ENCODE measurements around the gene NTRK3. TPM values are rescaled to one million over a fixed set of nuclear protein-coding genes. Genes with fewer than 3 reads are reported as not detected.

Gene NTRK3
- total RNA-seq, 1 donor from 2014 or later, result 0.37 TPM

DNA sequence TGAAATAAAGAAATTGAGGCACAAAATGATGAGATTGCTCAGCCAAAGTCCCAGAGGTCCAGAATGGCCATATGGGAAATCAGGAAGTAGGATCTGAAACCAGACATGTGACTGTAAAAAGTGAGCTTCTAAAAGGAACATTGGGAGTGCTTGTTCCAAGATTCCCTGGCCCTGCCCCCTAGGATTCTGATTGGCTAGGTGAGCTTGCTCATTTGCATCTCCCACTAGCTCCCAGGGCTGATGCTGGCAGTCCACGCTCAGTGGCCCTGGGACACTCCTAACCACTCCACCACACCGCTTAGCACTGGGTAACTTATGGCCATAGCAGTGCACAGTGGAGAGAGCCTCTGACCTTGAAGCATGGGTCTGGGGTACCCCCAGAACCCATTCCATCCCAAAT, 326.7 kb downstream of the NTRK3 start:
- Mint-ChIP-seq H3K36me3 (ENCODE audit: low read depth) (no peaks in the 10 kb centered on the region), H3K27me3 (no peaks in the 10 kb centered on the region), H3K4me1 (no peaks in the 10 kb centered on the region), H3K4me3 (no peak overlapping the region), H3K9me3 (no peaks in the 10 kb centered on the region), H3K27ac (no peak overlapping the region)
- intact Hi-C loops (cut with micrococcal nuclease), result no loop called here
- DNase-seq, result no peak

DNA sequence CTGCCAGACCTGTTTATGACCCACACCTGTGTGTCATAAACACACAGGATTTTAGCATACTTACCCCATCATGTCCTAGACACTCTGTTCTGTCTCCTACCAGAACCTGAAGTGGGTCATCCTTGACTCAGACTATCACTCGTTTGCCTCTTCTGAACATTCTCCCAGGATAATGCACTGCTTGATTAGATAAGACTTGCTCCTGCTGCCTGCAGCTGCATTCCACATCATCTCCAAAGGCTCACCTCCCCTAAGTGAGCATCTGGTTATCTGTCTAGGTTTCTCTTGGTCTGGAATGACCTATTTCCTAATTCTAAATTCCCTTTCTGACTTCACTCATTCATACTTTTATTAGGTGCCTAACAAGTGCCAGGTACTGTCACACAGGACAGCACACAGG, 332.1 kb downstream of the NTRK3 start:
- Mint-ChIP-seq H3K4me1 (no peaks in the 10 kb centered on the region), H3K36me3 (ENCODE audit: low read depth) (no peaks in the 10 kb centered on the region), H3K4me3 (no peak overlapping the region), H3K27ac (no peak overlapping the region), H3K27me3 (no peaks in the 10 kb centered on the region), H3K9me3 (no peaks in the 10 kb centered on the region)
- intact Hi-C loops (cut with micrococcal nuclease), result no loop called here
- DNase-seq, result no peak

GRCh38 chr15:87919064-87919463, 337.5 kb downstream of the NTRK3 start:
- Mint-ChIP-seq H3K9me3 (no peaks in the 10 kb centered on the region), H3K27me3 (no peaks in the 10 kb centered on the region), H3K36me3 (ENCODE audit: low read depth) (no peaks in the 10 kb centered on the region), H3K4me3 (no peak overlapping the region), H3K4me1 (no peaks in the 10 kb centered on the region), H3K27ac (no peak overlapping the region)
- intact Hi-C loops (cut with micrococcal nuclease), result no loop called here
- DNase-seq, result no peak

GRCh38 chr15:87917480-87917879, 339.1 kb downstream of the NTRK3 start:
- intact Hi-C loops (cut with micrococcal nuclease), result no loop called here
- H3K27ac Mint-ChIP-seq, result no peak overlapping the region
- H3K36me3 Mint-ChIP-seq (ENCODE audit: low read depth), result no peaks in the 10 kb centered on the region
- no peaks in the 10 kb centered on the region for H3K27me3 Mint-ChIP-seq
- no peaks in the 10 kb centered on the region for H3K9me3 Mint-ChIP-seq
- H3K4me1 Mint-ChIP-seq, result no peaks in the 10 kb centered on the region
- no peak overlapping the region for H3K4me3 Mint-ChIP-seq
- no peak for DNase-seq

GRCh38 chr15:87916208-87916607, 340.3 kb downstream of the NTRK3 start:
- Mint-ChIP-seq H3K4me1 (no peaks in the 10 kb centered on the region), H3K4me3 (no peak overlapping the region), H3K9me3 (no peaks in the 10 kb centered on the region)

DNA sequence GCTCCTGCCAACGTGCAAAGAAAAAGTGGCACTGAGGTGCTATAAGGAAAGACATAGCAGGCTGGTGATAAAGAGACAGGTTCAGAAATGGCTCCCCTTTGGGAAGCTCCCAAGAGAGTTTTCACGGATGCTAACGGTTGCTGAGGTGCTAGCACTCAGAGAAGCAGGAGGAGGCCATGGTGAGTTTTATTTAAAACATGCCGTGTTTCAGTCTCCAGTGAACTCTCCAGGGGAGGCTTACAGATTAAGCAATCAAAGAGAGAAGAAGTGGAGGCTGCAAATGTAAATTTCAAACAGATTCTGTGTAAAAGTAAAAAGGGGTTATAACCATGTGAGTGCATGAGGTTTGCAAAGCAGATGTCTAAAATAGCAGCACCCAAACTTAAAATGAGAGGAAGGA, 346.2 kb downstream of the NTRK3 start:
- H3K4me1 Mint-ChIP-seq, result no peaks in the 10 kb centered on the region
- no peaks in the 10 kb centered on the region for H3K9me3 Mint-ChIP-seq
- H3K4me3 Mint-ChIP-seq, result no peak overlapping the region
- DNase-seq, result no peak
- H3K27ac Mint-ChIP-seq, result no peak overlapping the region
- no peaks in the 10 kb centered on the region for H3K36me3 Mint-ChIP-seq (ENCODE audit: low read depth)
- no peaks in the 10 kb centered on the region for H3K27me3 Mint-ChIP-seq
- intact Hi-C loops (cut with micrococcal nuclease), result no loop called here

More at GRCh38 chr15:87916208-87916607, 340.3 kb downstream of the NTRK3 start:
- H3K27me3 Mint-ChIP-seq, result no peaks in the 10 kb centered on the region
- H3K27ac Mint-ChIP-seq, result no peak overlapping the region
- intact Hi-C loops (cut with micrococcal nuclease), result no loop called here
- H3K36me3 Mint-ChIP-seq (ENCODE audit: low read depth), result no peaks in the 10 kb centered on the region
- DNase-seq, result no peak

GRCh38 chr15:87907676-87908446, 348.7 kb downstream of the NTRK3 start:
- no peak overlapping the region for H3K4me3 Mint-ChIP-seq
- intact Hi-C loops (cut with micrococcal nuclease), result no loop called here
- H3K36me3 Mint-ChIP-seq (ENCODE audit: low read depth), result no peaks in the 10 kb centered on the region
- no peak for DNase-seq
- H3K27ac Mint-ChIP-seq, result no peak overlapping the region
- H3K27me3 Mint-ChIP-seq, result no peaks in the 10 kb centered on the region
- no peaks in the 10 kb centered on the region for H3K9me3 Mint-ChIP-seq
- H3K4me1 Mint-ChIP-seq, result no peaks in the 10 kb centered on the region

DNA sequence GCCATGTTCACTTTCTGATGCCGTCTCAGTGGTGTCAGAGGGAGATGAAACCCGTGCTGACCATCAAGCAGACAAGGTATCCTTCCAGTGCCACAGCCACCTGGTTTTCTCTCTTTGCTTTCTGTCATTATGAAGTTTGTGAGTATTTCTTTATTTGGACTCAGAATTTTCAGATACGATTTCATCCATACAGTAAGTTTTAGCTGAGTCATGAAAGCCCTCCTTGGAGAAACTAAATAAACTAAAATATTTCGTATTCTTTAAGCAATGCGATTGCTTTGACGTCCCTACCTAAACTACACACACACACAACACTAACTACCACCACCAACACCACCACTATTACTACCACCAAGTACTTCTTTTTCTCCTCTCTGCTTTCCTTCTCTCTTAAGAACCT, 350.1 kb downstream of the NTRK3 start:
- H3K4me3 Mint-ChIP-seq, result no peak overlapping the region
- no peak overlapping the region for H3K27ac Mint-ChIP-seq
- H3K27me3 Mint-ChIP-seq, result no peaks in the 10 kb centered on the region
- DNase-seq, result no peak
- no peaks in the 10 kb centered on the region for H3K4me1 Mint-ChIP-seq
- intact Hi-C loops (cut with micrococcal nuclease), result no loop called here
- H3K36me3 Mint-ChIP-seq (ENCODE audit: low read depth), result no peaks in the 10 kb centered on the region
- no peaks in the 10 kb centered on the region for H3K9me3 Mint-ChIP-seq

DNA sequence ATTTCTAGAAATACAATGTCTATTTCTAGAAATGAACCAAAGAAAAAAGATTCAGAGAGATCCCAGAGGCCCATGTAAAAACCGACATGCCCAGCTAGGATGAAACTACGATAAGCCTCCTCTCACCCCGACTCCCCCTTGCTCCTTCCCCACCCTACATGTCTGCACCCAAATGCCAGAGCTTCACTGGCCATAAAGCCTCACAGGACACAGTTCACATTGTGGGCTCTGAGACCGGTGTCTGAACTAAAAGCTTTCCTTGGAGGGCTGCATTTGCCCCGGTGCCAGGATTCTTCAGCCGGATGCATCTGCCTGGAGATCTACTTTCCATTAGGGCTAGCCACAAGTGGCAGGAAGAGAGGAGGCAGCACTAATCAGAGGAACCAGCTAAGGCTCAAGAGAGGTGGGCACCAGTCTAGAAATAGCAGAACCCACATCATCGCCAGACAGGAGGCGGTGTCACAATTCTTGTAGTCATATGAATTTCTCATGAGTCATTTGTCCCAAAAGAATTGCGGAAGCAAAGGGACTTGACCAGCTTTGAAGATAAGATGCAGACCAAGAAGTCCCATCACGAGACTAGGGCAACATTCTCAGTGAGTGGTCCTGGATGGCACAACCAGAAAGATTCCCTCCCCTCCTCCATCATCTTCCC, 353.6 kb downstream of the NTRK3 start:
- intact Hi-C loops (cut with micrococcal nuclease), result no loop called here
- Mint-ChIP-seq H3K27ac (no peak overlapping the region), H3K36me3 (ENCODE audit: low read depth) (no peaks in the 10 kb centered on the region), H3K27me3 (no peaks in the 10 kb centered on the region), H3K9me3 (no peaks in the 10 kb centered on the region), H3K4me1 (no peaks in the 10 kb centered on the region), H3K4me3 (no peak overlapping the region)
- DNase-seq, result no peak

DNA sequence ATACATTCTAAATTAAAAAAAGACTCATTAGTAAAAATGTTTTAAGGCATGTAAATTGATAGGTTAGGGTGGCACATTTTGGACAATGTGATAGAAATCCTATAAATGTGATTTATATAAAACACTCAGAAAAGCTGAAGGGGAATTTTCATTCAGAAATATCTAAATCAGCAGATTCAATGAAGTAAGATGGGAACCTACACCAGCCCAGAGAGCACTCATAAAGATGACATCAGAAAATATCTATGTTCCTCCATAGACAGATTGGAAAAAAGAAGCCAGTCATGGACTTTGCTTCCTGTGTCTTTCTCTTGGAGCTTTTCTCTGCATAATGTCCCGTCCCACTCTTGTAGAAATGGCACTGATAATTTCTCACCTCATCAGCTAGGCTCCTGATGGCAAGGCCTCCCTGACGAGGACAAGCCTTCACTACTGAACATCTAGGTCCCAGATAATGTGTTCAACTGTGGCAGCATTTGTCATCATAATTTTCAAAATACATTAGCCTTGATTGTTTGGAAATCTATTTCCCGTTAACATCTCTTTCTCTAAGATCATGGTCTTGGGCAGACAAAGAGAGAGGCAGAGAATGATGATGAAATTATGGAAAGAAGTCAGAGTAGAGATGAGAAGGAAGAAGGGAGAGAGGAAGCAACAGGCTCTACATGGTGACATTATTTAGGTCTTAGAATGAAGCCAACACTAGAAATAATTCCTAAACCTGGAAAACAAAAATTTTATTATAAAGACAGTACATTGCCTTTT, 354.4 kb downstream of the NTRK3 start:
- no peaks in the 10 kb centered on the region for H3K9me3 Mint-ChIP-seq
- no peak overlapping the region for H3K27ac Mint-ChIP-seq
- intact Hi-C loops (cut with micrococcal nuclease), result no loop called here
- DNase-seq, result no peak
- H3K27me3 Mint-ChIP-seq, result no peaks in the 10 kb centered on the region
- no peak overlapping the region for H3K4me3 Mint-ChIP-seq
- H3K4me1 Mint-ChIP-seq, result no peaks in the 10 kb centered on the region
- H3K36me3 Mint-ChIP-seq (ENCODE audit: low read depth), result no peaks in the 10 kb centered on the region

GRCh38 chr15:87901008-87901407, 355.5 kb downstream of the NTRK3 start:
- Mint-ChIP-seq H3K27me3 (no peaks in the 10 kb centered on the region), H3K9me3 (no peaks in the 10 kb centered on the region), H3K36me3 (ENCODE audit: low read depth) (no peaks in the 10 kb centered on the region), H3K4me1 (no peaks in the 10 kb centered on the region), H3K4me3 (no peak overlapping the region), H3K27ac (no peak overlapping the region)
- no peak for DNase-seq
- intact Hi-C loops (cut with micrococcal nuclease), result no loop called here

- no peak overlapping the region for H3K27ac Mint-ChIP-seq
- H3K36me3 Mint-ChIP-seq (ENCODE audit: low read depth), result no peaks in the 10 kb centered on the region
- no peaks in the 10 kb centered on the region for H3K4me1 Mint-ChIP-seq
- no peak overlapping the region for H3K4me3 Mint-ChIP-seq
- H3K27me3 Mint-ChIP-seq, result no peaks in the 10 kb centered on the region
- no peaks in the 10 kb centered on the region for H3K9me3 Mint-ChIP-seq
- no peak for DNase-seq
- intact Hi-C loops (cut with micrococcal nuclease), result no loop called here
Measured at GRCh38 chr15:87896936-87897335, 359.6 kb downstream of the NTRK3 start.

DNA sequence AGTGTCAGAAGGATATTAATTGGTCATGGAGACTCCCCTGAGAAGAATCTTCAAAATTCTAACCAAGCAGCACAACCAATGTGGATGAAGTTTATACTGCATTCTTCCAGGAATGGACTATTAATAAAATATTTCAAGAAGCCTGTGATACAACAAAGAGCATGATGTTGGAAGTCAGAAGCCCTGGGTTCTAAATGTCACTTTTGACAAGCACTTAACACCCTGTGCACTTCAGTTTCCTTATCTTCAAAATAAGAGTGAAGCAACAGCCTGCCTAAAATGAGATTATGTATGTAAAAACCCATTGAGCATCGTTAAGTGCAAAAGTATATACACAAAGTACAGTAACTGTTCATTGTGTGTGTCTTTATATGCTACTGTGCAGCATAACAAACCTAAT, 369.4 kb downstream of the NTRK3 start:
- no peaks in the 10 kb centered on the region for H3K9me3 Mint-ChIP-seq
- no peak overlapping the region for H3K27ac Mint-ChIP-seq
- H3K4me3 Mint-ChIP-seq, result no peak overlapping the region
- DNase-seq, result peak; percentile 10
- H3K27me3 Mint-ChIP-seq, result no peaks in the 10 kb centered on the region
- intact Hi-C loops (cut with micrococcal nuclease), result no loop called here
- H3K4me1 Mint-ChIP-seq, result no peaks in the 10 kb centered on the region
- no peaks in the 10 kb centered on the region for H3K36me3 Mint-ChIP-seq (ENCODE audit: low read depth)

DNA sequence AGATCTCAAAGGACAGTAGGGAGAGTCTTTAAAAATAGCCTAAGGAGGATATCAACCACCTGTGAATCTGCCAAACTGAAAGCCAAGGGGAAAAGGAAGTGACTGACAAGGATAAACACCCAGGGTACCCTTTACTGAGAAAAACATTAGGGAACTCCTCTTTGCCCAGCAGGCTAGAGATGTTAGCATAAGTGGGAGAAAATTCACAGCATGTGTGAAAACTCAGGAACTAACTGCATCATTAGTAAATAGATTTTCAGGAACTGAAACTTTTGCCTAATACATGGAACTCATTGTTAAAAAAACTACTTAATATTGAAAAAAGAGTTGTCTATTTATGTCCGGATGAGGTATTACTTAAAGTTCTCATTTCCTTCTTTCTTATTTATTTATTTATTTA, 375.5 kb downstream of the NTRK3 start:
- no peaks in the 10 kb centered on the region for H3K27me3 Mint-ChIP-seq
- intact Hi-C loops (cut with micrococcal nuclease), result no loop called here
- no peaks in the 10 kb centered on the region for H3K4me1 Mint-ChIP-seq
- DNase-seq, result no peak
- no peak overlapping the region for H3K27ac Mint-ChIP-seq
- no peaks in the 10 kb centered on the region for H3K36me3 Mint-ChIP-seq (ENCODE audit: low read depth)
- no peaks in the 10 kb centered on the region for H3K9me3 Mint-ChIP-seq
- H3K4me3 Mint-ChIP-seq, result no peak overlapping the region

All from activated CD4-positive, alpha-beta T cell treated with anti-CD3 and anti-CD28 coated beads, Interleukin-2, amount 10 ng/mL, durations not matched to agents 24 days and 14 days (primary cell).